Stimulated activated naive CD8-positive, alpha-beta T cell treated with anti-CD3 and anti-CD28 coated beads, Interleukin-15, Interleukin-2, amounts not matched to agents 100 ng/mL and 50 ng/mL, for 24 hours (primary cell): ENCODE results near the gene PKP1.

Experiments
- H3K27ac Mint-ChIP-seq: one replicate; pipeline ENCODE4 v1.8.0; 2021; ENCODE audit warnings: mild to moderate bottlenecking, mixed read lengths
- H3K27me3 Mint-ChIP-seq: one replicate; pipeline ENCODE4 v1.8.0; 2021; ENCODE audit warnings: mixed read lengths
- H3K36me3 Mint-ChIP-seq: one replicate; pipeline ENCODE4 v1.8.0; 2021; ENCODE audit warnings: low read depth, mixed read lengths
- H3K4me1 Mint-ChIP-seq: one replicate; pipeline ENCODE4 v1.8.0; 2021; ENCODE audit warnings: low read depth, mixed read lengths
- H3K4me3 Mint-ChIP-seq: one replicate; pipeline ENCODE4 v1.8.0; 2021; ENCODE audit warnings: mild to moderate bottlenecking, mixed read lengths
- H3K9me3 Mint-ChIP-seq: one replicate; pipeline ENCODE4 v1.8.0; 2021; ENCODE audit warnings: mixed read lengths

Gene PKP1

GRCh38 chr1:201302163-201303152, 19.2 kb downstream of the PKP1 start:
- H3K36me3 Mint-ChIP-seq = no peaks in the 10 kb centered on the region
- H3K4me3 Mint-ChIP-seq = no peak overlapping the region
- no peak overlapping the region for H3K27ac Mint-ChIP-seq
- H3K27me3 Mint-ChIP-seq = peaks cover 4% of the 10 kb centered on the region
- no peaks in the 10 kb centered on the region for H3K9me3 Mint-ChIP-seq
- no peaks in the 10 kb centered on the region for H3K4me1 Mint-ChIP-seq

DNA sequence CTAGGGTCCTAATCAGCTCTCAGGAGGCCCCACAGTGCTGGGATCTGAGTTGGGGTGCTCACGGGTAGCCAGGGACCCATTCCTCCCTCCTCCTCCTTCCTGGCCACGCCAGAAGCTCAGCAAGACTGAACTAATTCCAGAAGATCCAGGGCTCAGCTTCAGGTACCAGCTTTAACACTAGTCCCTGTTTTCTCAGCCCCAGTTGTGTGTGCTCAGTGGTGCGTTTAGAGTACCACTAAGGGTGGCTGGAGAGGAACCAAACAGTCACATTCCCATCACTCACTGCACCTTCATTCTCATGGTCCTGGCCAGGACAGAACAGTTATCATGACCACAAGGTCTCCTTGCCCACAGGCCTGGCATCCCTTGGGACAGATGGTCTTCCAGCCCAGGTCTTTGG, 20.8 kb downstream of the PKP1 start:
- H3K4me3 Mint-ChIP-seq = no peak overlapping the region
- no peak overlapping the region for H3K27ac Mint-ChIP-seq
- no peaks in the 10 kb centered on the region for H3K36me3 Mint-ChIP-seq
- H3K9me3 Mint-ChIP-seq = no peaks in the 10 kb centered on the region
- H3K4me1 Mint-ChIP-seq = no peaks in the 10 kb centered on the region
- H3K27me3 Mint-ChIP-seq = peaks cover 14% of the 10 kb centered on the region

DNA sequence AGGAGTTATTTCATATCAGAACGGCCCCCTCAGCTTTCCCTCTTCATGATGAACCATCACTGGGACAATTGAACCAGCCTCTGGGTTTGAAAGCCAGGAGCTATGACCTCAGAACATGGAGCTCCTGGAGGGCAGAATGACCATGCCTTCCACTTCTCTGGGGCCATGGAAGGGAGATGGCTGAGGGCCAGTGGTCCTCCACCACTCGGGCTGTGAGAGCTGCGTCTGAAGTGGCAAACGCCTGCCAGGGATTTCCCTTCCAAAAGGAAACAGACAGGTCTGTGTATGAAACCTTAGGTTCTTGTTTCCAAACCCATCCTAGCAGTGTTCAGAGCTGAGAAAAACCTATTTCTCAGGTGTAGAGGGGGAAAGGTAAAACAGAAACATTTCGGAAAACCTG, 22.5 kb downstream of the PKP1 start:
- no peak overlapping the region for H3K4me3 Mint-ChIP-seq
- H3K4me1 Mint-ChIP-seq = no peaks in the 10 kb centered on the region
- peaks cover 27% of the 10 kb centered on the region for H3K27me3 Mint-ChIP-seq
- H3K9me3 Mint-ChIP-seq = no peaks in the 10 kb centered on the region
- no peaks in the 10 kb centered on the region for H3K36me3 Mint-ChIP-seq
- no peak overlapping the region for H3K27ac Mint-ChIP-seq

GRCh38 chr1:201307231-201307630, 23.9 kb downstream of the PKP1 start:
- no peaks in the 10 kb centered on the region for H3K9me3 Mint-ChIP-seq
- no peaks in the 10 kb centered on the region for H3K36me3 Mint-ChIP-seq
- peaks cover 5% of the 10 kb centered on the region for H3K4me1 Mint-ChIP-seq
- H3K27ac Mint-ChIP-seq = no peak overlapping the region
- peaks cover 23% of the 10 kb centered on the region for H3K27me3 Mint-ChIP-seq
- no peak overlapping the region for H3K4me3 Mint-ChIP-seq

GRCh38 chr1:201307760-201308499, 24.6 kb downstream of the PKP1 start:
- Mint-ChIP-seq H3K27me3 (peaks cover 23% of the 10 kb centered on the region), H3K36me3 (no peaks in the 10 kb centered on the region), H3K4me3 (no peak overlapping the region), H3K4me1 (peaks cover 5% of the 10 kb centered on the region), H3K27ac (no peak overlapping the region), H3K9me3 (no peaks in the 10 kb centered on the region)

- H3K9me3 Mint-ChIP-seq = no peaks in the 10 kb centered on the region
- H3K4me1 Mint-ChIP-seq = peaks cover 5% of the 10 kb centered on the region
- no peak overlapping the region for H3K27ac Mint-ChIP-seq
- peaks cover 23% of the 10 kb centered on the region for H3K27me3 Mint-ChIP-seq
- H3K36me3 Mint-ChIP-seq = no peaks in the 10 kb centered on the region
- no peak overlapping the region for H3K4me3 Mint-ChIP-seq
These were observed 26.1 kb downstream of the PKP1 start for GRCh38 chr1:201309416-201309815.

DNA sequence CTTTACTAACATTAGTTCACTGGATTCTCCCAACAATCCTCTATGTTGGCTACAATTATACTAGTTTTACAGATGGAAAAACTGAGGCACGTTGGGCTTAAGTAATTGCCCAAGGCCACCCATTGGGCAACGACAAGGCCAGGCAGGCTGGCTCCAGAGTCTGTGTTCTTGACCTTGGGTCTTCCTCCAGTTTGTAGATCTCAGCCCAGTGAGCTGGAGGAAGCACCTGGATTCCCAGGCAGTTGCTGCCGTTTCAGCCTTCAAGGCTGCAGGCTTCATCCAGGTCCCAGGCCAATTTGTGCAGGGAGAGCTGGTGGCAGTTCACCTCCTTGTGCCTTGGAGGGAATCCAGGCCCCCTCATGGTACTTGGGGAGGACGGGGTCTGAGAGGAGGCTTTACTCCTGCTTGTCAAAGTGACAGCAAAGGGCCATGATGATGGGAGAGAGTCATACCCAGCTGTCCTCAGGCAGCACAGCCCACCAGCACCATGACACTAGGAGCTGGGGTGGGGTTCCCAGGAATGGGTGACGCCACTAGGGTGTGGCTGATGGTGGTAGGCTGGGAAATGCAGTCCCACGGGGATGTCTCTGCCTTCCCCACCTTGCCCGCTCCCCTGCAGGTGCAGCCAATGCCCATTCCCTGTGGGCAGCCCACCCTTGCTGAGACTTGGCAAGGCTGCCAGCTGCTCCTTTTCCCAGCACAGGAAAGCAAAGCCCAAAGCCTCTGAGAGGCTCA, 27.1 kb downstream of the PKP1 start:
- H3K36me3 Mint-ChIP-seq = no peaks in the 10 kb centered on the region
- no peaks in the 10 kb centered on the region for H3K9me3 Mint-ChIP-seq
- peaks cover 23% of the 10 kb centered on the region for H3K27me3 Mint-ChIP-seq
- no peak overlapping the region for H3K27ac Mint-ChIP-seq
- H3K4me1 Mint-ChIP-seq = peaks cover 5% of the 10 kb centered on the region
- H3K4me3 Mint-ChIP-seq = no peak overlapping the region

DNA sequence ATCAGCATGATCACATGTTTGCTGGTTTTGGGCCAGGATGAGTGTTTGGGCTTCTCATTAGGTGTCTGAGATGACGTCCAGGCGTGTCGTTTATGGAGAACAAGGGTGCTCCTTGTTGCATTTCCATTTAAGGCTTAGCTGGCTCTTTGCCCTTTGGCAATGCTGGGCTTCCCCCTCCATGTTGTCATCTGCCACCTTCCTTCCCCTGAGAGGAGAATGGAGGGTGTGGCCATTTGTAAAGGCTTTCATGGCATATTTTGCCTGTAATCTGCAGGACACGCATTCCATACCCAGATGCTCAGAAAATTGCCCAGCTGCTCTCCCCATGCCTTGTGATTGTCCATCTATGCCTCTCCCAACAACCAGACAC, 27.7 kb downstream of the PKP1 start:
- H3K4me3 Mint-ChIP-seq = no peak overlapping the region
- H3K4me1 Mint-ChIP-seq = peaks cover 5% of the 10 kb centered on the region
- no peaks in the 10 kb centered on the region for H3K36me3 Mint-ChIP-seq
- no peaks in the 10 kb centered on the region for H3K9me3 Mint-ChIP-seq
- H3K27me3 Mint-ChIP-seq = peaks cover 26% of the 10 kb centered on the region
- no peak overlapping the region for H3K27ac Mint-ChIP-seq

- H3K27me3 Mint-ChIP-seq = peaks cover 26% of the 10 kb centered on the region
- no peak overlapping the region for H3K4me3 Mint-ChIP-seq
- no peaks in the 10 kb centered on the region for H3K9me3 Mint-ChIP-seq
- no peak overlapping the region for H3K27ac Mint-ChIP-seq
- no peaks in the 10 kb centered on the region for H3K36me3 Mint-ChIP-seq
- peaks cover 5% of the 10 kb centered on the region for H3K4me1 Mint-ChIP-seq
These were observed 28.2 kb downstream of the PKP1 start for GRCh38 chr1:201311356-201312011.

- H3K4me3 Mint-ChIP-seq = no peak overlapping the region
- H3K36me3 Mint-ChIP-seq = no peaks in the 10 kb centered on the region
- peaks cover 5% of the 10 kb centered on the region for H3K4me1 Mint-ChIP-seq
- H3K27ac Mint-ChIP-seq = no peak overlapping the region
- peaks cover 26% of the 10 kb centered on the region for H3K27me3 Mint-ChIP-seq
- no peaks in the 10 kb centered on the region for H3K9me3 Mint-ChIP-seq
These were observed 29.0 kb downstream of the PKP1 start for GRCh38 chr1:201312298-201312697.

DNA sequence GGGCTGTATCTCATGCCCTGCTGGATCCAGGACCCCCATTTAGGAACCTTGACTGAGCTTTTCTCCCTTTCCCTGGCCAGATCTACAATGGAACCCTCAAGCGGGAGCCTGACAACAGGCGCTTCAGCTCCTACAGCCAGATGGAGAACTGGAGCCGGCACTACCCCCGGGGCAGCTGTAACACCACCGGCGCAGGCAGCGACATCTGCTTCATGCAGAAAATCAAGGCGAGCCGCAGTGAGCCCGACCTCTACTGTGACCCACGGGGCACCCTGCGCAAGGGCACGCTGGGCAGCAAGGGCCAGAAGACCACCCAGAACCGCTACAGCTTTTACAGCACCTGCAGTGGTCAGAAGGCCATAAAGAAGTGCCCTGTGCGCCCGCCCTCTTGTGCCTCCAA, 29.8 kb downstream of the PKP1 start:
- H3K36me3 Mint-ChIP-seq = no peaks in the 10 kb centered on the region
- H3K27me3 Mint-ChIP-seq = peaks cover 26% of the 10 kb centered on the region
- no peaks in the 10 kb centered on the region for H3K9me3 Mint-ChIP-seq
- peaks cover 5% of the 10 kb centered on the region for H3K4me1 Mint-ChIP-seq
- no peak overlapping the region for H3K4me3 Mint-ChIP-seq
- H3K27ac Mint-ChIP-seq = no peak overlapping the region

DNA sequence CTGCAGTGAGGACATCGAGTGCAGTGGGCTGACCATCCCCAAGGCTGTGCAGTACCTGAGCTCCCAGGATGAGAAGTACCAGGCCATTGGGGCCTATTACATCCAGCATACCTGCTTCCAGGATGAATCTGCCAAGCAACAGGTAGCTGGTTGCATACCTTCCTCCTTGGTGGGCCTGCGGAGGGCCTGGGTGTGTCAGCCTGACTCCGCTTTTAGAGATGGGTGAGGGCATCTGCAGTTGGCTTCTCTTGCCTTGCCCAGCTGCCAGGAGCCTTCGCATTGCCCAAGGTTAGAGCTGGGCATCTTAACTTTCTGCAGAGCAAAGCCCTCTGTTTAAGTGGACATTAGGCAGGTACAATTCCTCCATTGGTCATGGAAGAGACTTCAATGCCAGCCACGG, 33.2 kb downstream of the PKP1 start:
- H3K27ac Mint-ChIP-seq = no peak overlapping the region

GRCh38 chr1:201317551-201317950, 34.2 kb downstream of the PKP1 start:
- Mint-ChIP-seq H3K9me3 (no peaks in the 10 kb centered on the region), H3K36me3 (no peaks in the 10 kb centered on the region), H3K4me3 (no peak overlapping the region), H3K27me3 (peaks cover 3% of the 10 kb centered on the region), H3K27ac (no peak overlapping the region), H3K4me1 (no peaks in the 10 kb centered on the region)

More for the DNA sequence above, 33.2 kb downstream of the PKP1 start:
- H3K4me3 Mint-ChIP-seq = no peak overlapping the region
- H3K27me3 Mint-ChIP-seq = peaks cover 3% of the 10 kb centered on the region
- H3K4me1 Mint-ChIP-seq = no peaks in the 10 kb centered on the region
- H3K9me3 Mint-ChIP-seq = no peaks in the 10 kb centered on the region
- no peaks in the 10 kb centered on the region for H3K36me3 Mint-ChIP-seq

DNA sequence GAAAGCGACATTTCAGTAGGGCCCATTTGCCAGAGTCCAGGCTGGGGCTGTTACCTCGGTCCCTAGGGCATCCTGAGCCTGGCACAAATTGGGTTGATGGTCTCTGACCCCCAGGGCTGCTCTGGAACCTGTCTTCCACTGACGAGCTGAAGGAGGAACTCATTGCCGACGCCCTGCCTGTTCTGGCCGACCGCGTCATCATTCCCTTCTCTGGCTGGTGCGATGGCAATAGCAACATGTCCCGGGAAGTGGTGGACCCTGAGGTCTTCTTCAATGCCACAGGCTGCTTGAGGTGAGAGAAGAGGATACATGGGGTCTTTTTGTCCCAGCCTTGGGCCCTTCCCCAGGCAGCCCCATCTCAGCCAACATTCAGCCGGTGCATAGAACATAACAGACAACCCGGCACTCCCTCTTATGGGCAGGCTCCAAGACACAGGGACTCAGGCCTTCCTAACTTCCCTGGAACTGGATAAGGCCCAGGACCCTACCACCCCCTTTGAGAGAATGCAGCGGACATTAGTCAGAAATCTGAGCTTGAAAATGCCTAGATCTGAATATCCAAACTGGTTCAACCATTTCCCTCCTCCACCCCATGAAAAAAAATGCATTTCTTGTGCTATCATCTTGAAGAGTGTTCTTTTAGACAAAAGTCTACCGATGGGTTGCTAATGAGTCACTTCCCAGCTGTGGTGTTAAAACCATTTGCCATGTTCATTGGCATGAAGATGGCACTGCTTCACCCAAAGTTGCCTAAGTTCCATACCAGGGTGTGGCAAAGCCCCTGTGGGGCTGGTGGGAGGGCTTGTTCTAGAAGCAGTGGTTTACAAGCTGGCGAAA, 35.4 kb downstream of the PKP1 start:
- no peaks in the 10 kb centered on the region for H3K36me3 Mint-ChIP-seq
- no peak overlapping the region for H3K4me3 Mint-ChIP-seq
- no peak overlapping the region for H3K27ac Mint-ChIP-seq
- no peaks in the 10 kb centered on the region for H3K9me3 Mint-ChIP-seq
- peaks cover 3% of the 10 kb centered on the region for H3K27me3 Mint-ChIP-seq
- H3K4me1 Mint-ChIP-seq = no peaks in the 10 kb centered on the region
